Muscle layer of duodenum (tissue), 2 donors: ENCODE results near the gene FAM193A.

Experiments
- H3K27ac ChIP-seq: one replicate; pipeline ENCODE4 v1.7.0; 2013; ENCODE audit warnings: mild to moderate bottlenecking, low read length
- H3K27me3 ChIP-seq: one replicate; pipeline ENCODE4 v1.7.0; 2013; ENCODE audit warnings: low read depth, mild to moderate bottlenecking, control low read depth, low read length
- H3K36me3 ChIP-seq, 2 donors: one replicate each; pipeline ENCODE4 v1.7.0; 2013; ENCODE audit warnings: low read length in 2 of 2, control low read depth in 1 of 2, mild to moderate bottlenecking in 1 of 2; ENCODE audit not compliant: insufficient read depth in 2 of 2, control insufficient read depth in 1 of 2
- H3K4me1 ChIP-seq, 2 donors: one replicate each; pipeline ENCODE4 v1.7.0; 2013; ENCODE audit warnings: low read length in 2 of 2, mild to moderate bottlenecking in 2 of 2, control low read depth in 1 of 2, moderate library complexity in 1 of 2; ENCODE audit not compliant: insufficient read depth in 2 of 2, control insufficient read depth in 1 of 2
- H3K4me3 ChIP-seq, 2 donors: one replicate each; pipeline ENCODE4 v1.7.0; 2013; ENCODE audit warnings: low read length in 2 of 2, low read depth in 1 of 2, mild to moderate bottlenecking in 1 of 2
- H3K9me3 ChIP-seq, 2 donors: one replicate each; pipeline ENCODE4 v1.7.0; 2013; ENCODE audit warnings: low read length in 2 of 2, control low read depth in 1 of 2, mild to moderate bottlenecking in 1 of 2; ENCODE audit not compliant: control insufficient read depth in 1 of 2
- donor health status: healthy.

The FAM193A gene

DNA sequence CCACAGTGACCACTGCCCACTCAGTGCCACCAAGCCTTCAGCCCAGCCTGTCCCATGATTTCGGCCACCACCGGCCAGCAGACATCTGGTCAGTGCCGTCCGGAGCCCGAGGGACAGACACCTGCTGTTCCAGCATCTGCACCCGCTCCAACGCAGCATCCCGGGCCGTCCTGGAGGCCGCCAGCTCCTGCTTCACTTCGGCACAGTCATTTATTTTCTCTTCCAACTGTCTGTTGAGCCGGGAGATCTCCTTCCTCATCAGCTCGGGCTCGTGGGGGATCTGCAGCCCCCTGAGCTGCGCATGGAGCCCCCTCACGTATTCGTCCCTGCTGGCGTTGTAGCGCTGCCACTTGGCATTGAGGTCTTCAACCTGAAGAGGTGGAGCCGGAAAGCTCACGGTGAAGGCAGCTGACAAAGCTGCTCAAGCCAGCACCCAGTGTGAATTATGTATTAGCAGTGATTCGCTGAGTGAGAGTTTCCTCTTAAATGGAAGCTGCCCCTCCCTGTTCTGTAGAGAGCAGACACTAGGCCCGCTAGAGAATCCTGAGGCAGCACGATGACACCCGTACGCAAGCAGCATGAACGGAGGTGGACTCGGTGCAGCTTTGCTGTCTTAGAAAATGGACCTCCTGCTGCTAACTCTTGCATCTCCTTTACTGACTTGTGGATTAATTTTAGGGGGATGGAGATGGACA lies 208.3 kb downstream of the FAM193A start:
- Histone ChIP-seq H3K4me3 (no peak overlapping the region), H3K27me3 (no peaks in the 10 kb centered on the region), H3K4me1 (no peaks in the 10 kb centered on the region), H3K9me3 (no peaks in the 10 kb centered on the region), H3K36me3 (peaks cover 44 to 66% of the 10 kb centered on the region in 2 donors), H3K27ac (no peak overlapping the region)

GRCh38 chr4:2745516-2745915 lies 209.1 kb downstream of the FAM193A start:
- Histone ChIP-seq H3K36me3 (peaks cover 44 to 66% of the 10 kb centered on the region in 2 donors), H3K4me1 (no peaks in the 10 kb centered on the region), H3K4me3 (no peak overlapping the region), H3K27ac (no peak overlapping the region), H3K27me3 (no peaks in the 10 kb centered on the region), H3K9me3 (no peaks in the 10 kb centered on the region)

DNA sequence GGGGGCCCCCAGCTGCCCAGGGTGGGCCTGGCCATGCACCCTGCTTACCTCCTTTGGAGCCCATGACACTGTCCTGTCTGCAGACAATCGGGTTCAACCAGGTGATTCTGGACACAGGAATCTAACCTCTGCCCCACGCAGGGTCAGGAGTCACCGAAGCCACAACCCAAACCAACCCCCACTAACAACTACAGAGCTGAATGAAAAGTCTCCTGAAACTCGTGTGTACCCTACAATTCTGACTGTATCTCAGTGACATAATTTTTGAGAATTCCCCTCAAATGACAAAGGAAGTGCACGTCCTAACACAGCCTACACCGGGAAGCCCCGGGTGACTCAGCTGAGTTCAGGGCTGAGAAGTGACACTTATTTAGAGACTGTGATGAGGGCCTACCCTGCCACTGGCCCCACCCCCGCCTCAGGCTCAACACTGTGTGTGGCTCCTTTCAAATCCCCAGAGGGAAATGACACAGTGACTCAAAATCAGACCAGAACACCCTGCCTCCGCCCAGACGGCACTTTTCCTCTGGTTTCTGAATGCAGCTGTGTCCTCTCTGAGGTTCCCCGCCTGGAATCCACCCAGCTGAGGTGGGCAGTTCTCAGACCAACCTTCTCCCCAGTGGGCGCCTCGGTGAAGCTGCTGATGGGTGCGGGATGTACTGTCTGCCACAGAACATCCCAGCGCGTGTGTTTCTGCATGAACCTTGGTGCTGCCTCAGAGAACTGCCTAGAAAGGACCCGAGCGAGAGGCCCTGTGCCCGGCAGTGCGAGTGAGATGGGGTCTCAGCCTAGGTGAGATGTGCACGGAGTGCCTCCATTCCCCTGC lies 209.7 kb downstream of the FAM193A start:
- peaks cover 6% of the 10 kb centered on the region in 2 donors for H3K4me1 ChIP-seq
- H3K27me3 ChIP-seq: no peaks in the 10 kb centered on the region
- H3K27ac ChIP-seq: peak overlapping the region; percentile 20
- H3K36me3 ChIP-seq: peaks cover 44 to 66% of the 10 kb centered on the region in 2 donors
- H3K4me3 ChIP-seq: no peak overlapping the region
- H3K9me3 ChIP-seq: no peaks in the 10 kb centered on the region

GRCh38 chr4:2746891-2747695 lies 210.6 kb downstream of the FAM193A start:
- Histone ChIP-seq H3K4me3 (no peak overlapping the region), H3K27ac (peak overlapping the region; percentile 20), H3K9me3 (no peaks in the 10 kb centered on the region), H3K27me3 (no peaks in the 10 kb centered on the region), H3K36me3 (peaks cover 44 to 57% of the 10 kb centered on the region in 2 donors), H3K4me1 (peaks cover 7 to 10% of the 10 kb centered on the region in 2 donors)

- H3K9me3 ChIP-seq: no peaks in the 10 kb centered on the region
- H3K4me1 ChIP-seq: peaks cover 7 to 20% of the 10 kb centered on the region in 2 donors
- no peak overlapping the region for H3K4me3 ChIP-seq
- peaks cover 19% of the 10 kb centered on the region in 2 donors for H3K36me3 ChIP-seq
- no peak overlapping the region for H3K27ac ChIP-seq
- H3K27me3 ChIP-seq: no peaks in the 10 kb centered on the region
Observed at GRCh38 chr4:2750719-2751605, 214.5 kb downstream of the FAM193A start.

- H3K9me3 ChIP-seq: no peaks in the 10 kb centered on the region
- H3K4me3 ChIP-seq: no peak overlapping the region
- H3K36me3 ChIP-seq: no peaks in the 10 kb centered on the region
- H3K27me3 ChIP-seq: no peaks in the 10 kb centered on the region
- H3K4me1 ChIP-seq: peaks cover 7 to 20% of the 10 kb centered on the region in 2 donors
- no peak overlapping the region for H3K27ac ChIP-seq
Observed at GRCh38 chr4:2753436-2753835, 217.0 kb downstream of the FAM193A start.

- peak overlapping the region; percentile 27 for H3K27ac ChIP-seq
- H3K36me3 ChIP-seq: no peaks in the 10 kb centered on the region
- peak overlapping the region; percentile 57 to 84 for H3K4me3 ChIP-seq
- H3K4me1 ChIP-seq: peaks cover 7 to 20% of the 10 kb centered on the region in 2 donors
- no peaks in the 10 kb centered on the region for H3K27me3 ChIP-seq
- H3K9me3 ChIP-seq: no peaks in the 10 kb centered on the region
Observed at GRCh38 chr4:2754848-2755819, 218.7 kb downstream of the FAM193A start.

DNA sequence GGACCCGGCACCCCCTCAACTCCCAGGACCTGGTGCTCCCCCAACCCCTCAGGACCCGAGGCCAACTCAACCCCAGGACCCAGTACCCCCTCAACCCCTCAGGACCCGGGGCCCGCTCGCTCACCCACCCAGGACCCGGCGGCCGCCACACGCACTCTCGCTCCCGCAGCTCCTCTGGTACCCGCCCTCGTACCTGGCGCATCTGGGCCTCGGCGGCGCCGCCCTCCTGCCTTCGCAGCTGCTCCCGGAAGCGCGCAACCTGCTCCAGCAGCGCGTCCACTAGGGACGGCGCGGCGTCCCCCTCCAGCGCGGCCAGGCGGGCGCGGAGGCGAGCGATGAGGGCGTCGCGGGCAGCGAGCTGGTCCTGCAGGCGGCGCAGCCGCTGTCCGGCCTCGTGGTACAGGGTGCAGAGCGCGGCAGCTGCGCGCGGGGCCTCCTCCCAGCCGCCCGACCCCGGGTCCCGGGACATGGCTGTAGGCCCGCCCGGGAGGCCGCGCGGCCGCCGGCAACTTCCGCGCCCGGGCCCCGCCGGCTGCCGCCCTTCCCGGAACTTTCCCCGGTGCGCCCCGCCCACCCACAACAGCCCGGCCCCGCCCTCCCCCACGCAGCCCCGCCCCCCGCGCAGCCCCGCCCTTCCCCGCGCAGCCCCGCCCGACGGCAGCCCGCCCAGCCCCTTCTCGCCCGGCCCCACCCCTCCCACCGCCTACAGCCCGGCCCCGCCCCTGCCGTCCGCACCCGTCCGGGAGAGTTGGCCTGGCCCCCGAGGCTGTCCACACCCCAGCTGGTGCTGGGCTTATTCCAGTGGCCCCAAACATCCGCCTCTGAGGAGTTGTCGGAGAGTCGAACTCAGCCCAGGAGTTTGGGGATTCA lies 219.6 kb downstream of the FAM193A start, which contains the start of gene TNIP2:
TNIP2 (minus strand) TSS at position 516 of the 870 bp plus-strand sequence; CDS start at position 469, 47 bp downstream.
- Histone ChIP-seq H3K4me3 (peak within 1 kb of the TSS; percentile 57 to 84), H3K27me3 (no peaks in the 10 kb centered on the region), H3K36me3 (no peaks in the 10 kb centered on the region), H3K4me1 (peaks cover 3 to 15% of the 10 kb centered on the region in 2 donors), H3K9me3 (no peaks in the 10 kb centered on the region), H3K27ac (peak within 1 kb of the TSS; percentile 56)

DNA sequence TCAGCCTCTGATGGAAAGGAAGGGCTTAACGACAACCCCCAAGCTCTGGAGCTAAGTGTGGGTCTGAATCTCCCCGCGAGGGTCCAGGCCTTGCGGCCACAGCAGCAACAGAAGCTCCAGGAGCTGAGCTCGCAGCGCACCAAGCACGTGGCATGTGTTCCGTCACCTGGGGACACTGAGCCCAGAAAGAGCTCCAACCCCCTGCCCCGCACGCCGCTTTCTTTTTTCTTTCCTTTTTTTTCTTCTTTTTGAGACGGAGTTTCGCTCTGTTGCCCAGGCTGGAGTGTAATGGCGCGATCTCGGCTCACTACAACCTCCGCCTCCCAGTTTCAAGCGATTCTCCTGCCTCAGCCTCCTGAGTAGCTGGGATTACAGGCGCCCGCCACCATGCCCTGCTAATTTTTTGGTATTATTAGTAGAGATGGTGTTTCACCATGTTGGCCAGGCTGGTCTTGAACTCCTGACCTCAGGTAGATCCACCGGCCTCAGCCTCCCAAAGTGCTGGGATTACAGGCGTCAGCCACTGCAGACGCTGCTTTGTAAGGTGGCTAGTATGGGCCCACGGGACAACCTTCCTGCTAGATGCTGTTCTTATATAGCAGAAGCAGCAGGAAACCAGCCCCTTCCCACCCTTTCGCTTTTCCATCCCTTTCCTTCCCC lies 220.4 kb downstream of the FAM193A start:
- Histone ChIP-seq H3K27ac (peak overlapping the region; percentile 56), H3K4me3 (peak overlapping the region; percentile 50 to 51), H3K36me3 (no peaks in the 10 kb centered on the region), H3K9me3 (no peaks in the 10 kb centered on the region), H3K27me3 (no peaks in the 10 kb centered on the region), H3K4me1 (peaks cover 0 to 11% of the 10 kb centered on the region in 2 donors)
